A673 (cell line): ENCODE measurements around the gene AKNA. TPM values are rescaled to one million over a fixed set of nuclear protein-coding genes. Genes with fewer than 3 reads are reported as not detected.

Experiments used
- BruUV-seq: library from RNA; stranded (reverse); fragments of 400-500 nt; replicated peaks from 2 replicates; lab custom pipeline; 2021; lab: Mats Ljungman, UMichigan
- CTCF ChIA-PET: fragments of 300-600 bp; sonication (Branson Sonifier 250); formaldehyde crosslinking; loops from one replicate; lab custom pipeline; 2022; ENCODE audit warnings: antibody characterized with exemption; lab: Charles Lee
- POLR2A ChIA-PET: fragments of 300-600 bp; sonication (Branson Sonifier 250); formaldehyde crosslinking; loops from one replicate; lab custom pipeline; 2022; ENCODE audit warnings: antibody characterized with exemption; ENCODE audit not compliant: low non-redundant PET; lab: Charles Lee
- DNase-seq: peaks from one replicate; pipeline ENCODE4 v3.0.0-alpha.2; 2015; ENCODE audit warnings: low spot score
- H3K27ac ChIP-seq: fragments of 200-600 bp; sonication (generic); 2 replicates; pipeline ENCODE4 v1.5.1; 2016; ENCODE audit warnings: mixed run types, low read depth, mild to moderate bottlenecking, mixed read lengths, antibody characterized with exemption, low read length; ENCODE audit not compliant: poor library complexity, severe bottlenecking
- H3K27me3 ChIP-seq: fragments of 200-600 bp; sonication (generic); replicated peaks from 2 replicates; pipeline ENCODE4 v1.6.1; 2017; ENCODE audit warnings: mixed run types, low read depth, mild to moderate bottlenecking, mixed read lengths, antibody characterized with exemption, low read length; ENCODE audit not compliant: insufficient read depth, poor library complexity
- H3K36me3 ChIP-seq: fragments of 200-600 bp; sonication (generic); 2 replicates; pipeline ENCODE4 v1.6.1; 2016; ENCODE audit warnings: mixed run types, mild to moderate bottlenecking, mixed read lengths, antibody characterized with exemption, low read length; ENCODE audit not compliant: insufficient read depth, poor library complexity, severe bottlenecking
- H3K4me1 ChIP-seq: fragments of 200-600 bp; sonication (generic); 2 replicates; pipeline ENCODE4 v1.6.1; 2017; ENCODE audit warnings: mixed run types, mild to moderate bottlenecking, mixed read lengths, antibody characterized with exemption, low read length; ENCODE audit not compliant: insufficient read depth, poor library complexity, severe bottlenecking
- H3K4me3 ChIP-seq: fragments of 200-600 bp; sonication (generic); 2 replicates; pipeline ENCODE4 v1.5.1; 2016; ENCODE audit warnings: low read depth, mixed run types, mild to moderate bottlenecking, mixed read lengths, low read length; ENCODE audit not compliant: poor library complexity, severe bottlenecking
- H3K9me3 ChIP-seq: fragments of 200-600 bp; sonication (generic); 2 replicates; pipeline ENCODE4 v1.6.1; 2016; ENCODE audit warnings: mixed run types, low read depth, mild to moderate bottlenecking, mixed read lengths, antibody characterized with exemption, low read length; ENCODE audit not compliant: poor library complexity, severe bottlenecking
- CTCF ChIP-seq: fragments of 300-800, 200-600 bp; sonication (generic); conservative IDR thresholded peaks from 2 replicates; pipeline ENCODE4 v1.5.1; 2017; ENCODE audit warnings: low read depth, mild to moderate bottlenecking, antibody characterized with exemption, low read length, moderate library complexity, mixed read lengths
- EZH2 ChIP-seq: fragments of 200-600 bp; sonication (generic); IDR thresholded peaks from 2 replicates; pipeline ENCODE4 v1.6.1; 2017; ENCODE audit warnings: borderline replicate concordance, low read depth, mild to moderate bottlenecking, mixed read lengths, antibody characterized with exemption, low read length; ENCODE audit not compliant: poor library complexity, severe bottlenecking
- intact Hi-C: fragments of 100-400 bp; cut with micrococcal nuclease; formaldehyde crosslinking; loops from one replicate; pipeline ENCODE4 v1.10.0; 2022; ENCODE audit not compliant: unreplicated experiment
- total RNA-seq: library from RNA; stranded (reverse); gene quantifications from 2 replicates; pipeline ENCODE4 v1.2.3, GENCODE V29; 2021

The AKNA gene
- total RNA-seq, 1 experiment from 2014 or later = 20.4 TPM

DNA sequence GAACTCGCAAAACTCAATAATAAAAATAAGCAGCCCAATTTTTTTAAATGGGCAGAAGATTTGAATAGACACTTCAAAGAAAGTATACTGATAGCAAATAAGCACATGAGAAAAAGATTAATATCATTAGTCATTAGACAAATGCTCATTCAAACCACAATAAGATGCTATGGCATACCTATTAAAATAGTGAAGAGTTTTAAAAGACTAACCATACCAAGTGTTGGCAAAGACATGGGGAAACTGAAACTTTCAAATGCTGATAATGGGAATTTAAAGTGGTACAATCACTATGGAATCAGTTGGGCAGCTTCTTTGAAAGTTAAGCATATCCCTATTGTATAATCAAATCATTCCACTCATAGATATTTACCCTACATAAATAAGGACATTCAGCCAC is 91.4 kb downstream of the AKNA start:
- Histone ChIP-seq H3K4me1 (no peaks in the 10 kb centered on the region), H3K9me3 (peaks cover 17% of the 10 kb centered on the region), H3K27ac (no peak overlapping the region), H3K27me3 (no peaks in the 10 kb centered on the region), H3K36me3 (peaks cover 32% of the 10 kb centered on the region), H3K4me3 (no peak overlapping the region)
- intact Hi-C loops = loop anchor here (10.0 kb wide), 3 partner anchors 492 to 612 kb away; no protein-coding TSS in a partner anchor
- DNase-seq = no peak
- no TSS peak for BruUV-seq
- CTCF ChIA-PET = no interaction called here
- TF ChIP-seq CTCF = no peak
- TF ChIP-seq EZH2 = no peak
- POLR2A ChIA-PET = no interaction called here

- Histone ChIP-seq H3K9me3 (peaks cover 17% of the 10 kb centered on the region), H3K36me3 (peaks cover 32% of the 10 kb centered on the region), H3K27me3 (no peaks in the 10 kb centered on the region), H3K4me1 (no peaks in the 10 kb centered on the region), H3K4me3 (no peak overlapping the region), H3K27ac (no peak overlapping the region)
- no peak for DNase-seq
- no TSS peak for BruUV-seq
- ChIA-PET CTCF (interaction anchor here (0.7 kb wide), 1 partner anchor 138 kb away, joined by 4 read pairs; no protein-coding TSS in a partner anchor), POLR2A (no interaction called here)
- TF ChIP-seq CTCF (no peak), EZH2 (no peak)
- intact Hi-C loops = loop anchor here (10.0 kb wide), 3 partner anchors 490 to 610 kb away; no protein-coding TSS in a partner anchor
Observed at GRCh38 chr9:114294664-114295063, 93.1 kb downstream of the AKNA start.

DNA sequence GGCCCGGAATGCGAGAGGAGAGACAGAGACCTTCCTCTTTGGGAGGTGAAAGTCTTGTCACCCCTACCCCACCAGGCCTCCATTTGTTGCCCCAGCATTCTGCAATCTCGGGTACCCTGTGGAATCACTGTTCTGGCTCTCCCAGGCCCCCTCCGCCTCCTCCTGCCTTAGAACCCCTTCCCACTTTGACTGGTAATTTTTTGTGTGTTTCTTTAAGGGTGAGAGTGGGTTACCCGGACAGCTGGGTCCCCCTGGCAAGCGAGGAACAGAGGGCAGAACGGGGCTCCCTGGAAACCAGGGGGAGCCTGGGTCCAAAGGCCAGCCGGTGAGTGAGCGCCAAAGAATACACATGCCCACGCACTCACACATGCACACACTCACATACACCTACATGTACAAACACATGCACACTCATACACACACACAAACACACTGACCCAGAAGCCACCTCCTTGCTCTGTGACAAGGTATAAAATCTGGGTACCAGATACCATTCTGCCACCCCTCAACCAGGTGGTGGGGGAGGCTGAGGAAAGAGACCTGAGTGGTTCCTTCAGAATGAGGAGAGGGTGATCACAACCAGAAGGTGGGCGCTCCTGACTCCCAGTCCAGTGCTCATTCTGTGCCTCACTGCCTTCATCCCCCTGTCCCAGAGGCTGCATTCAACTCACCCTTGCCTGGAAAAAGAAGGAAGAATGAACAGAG is 95.7 kb downstream of the AKNA start:
- H3K4me1 ChIP-seq = peaks cover 6% of the 10 kb centered on the region
- H3K36me3 ChIP-seq = peaks cover 32% of the 10 kb centered on the region
- no peaks in the 10 kb centered on the region for H3K27me3 ChIP-seq
- no TSS peak for BruUV-seq
- H3K27ac ChIP-seq = no peak overlapping the region
- ChIA-PET POLR2A (no interaction called here), CTCF (interaction anchor here (0.6 to 2.1 kb wide), 5 partner anchors 23 to 210 kb away, joined by 3 to 26 read pairs (median 4); no protein-coding TSS in a partner anchor)
- H3K4me3 ChIP-seq = no peak overlapping the region
- H3K9me3 ChIP-seq = peaks cover 17% of the 10 kb centered on the region
- DNase-seq = no peak
- intact Hi-C loops = loop anchor here (1.0 to 10.0 kb wide), 6 partner anchors 137 to 607 kb away; partner anchors contain the start of gene COL27A1
- TF ChIP-seq CTCF = no peak
- TF ChIP-seq EZH2 = no peak
